Activated B cell treated with CpG ODN at 0.5 μM for 24 hours (primary cell): Measurements from ENCODE around the gene TPP2. TPM values are rescaled to one million over a fixed set of nuclear protein-coding genes. Genes with fewer than 3 reads are reported as not detected.

Experiments
- ATAC-seq: fragments of 200-7000 bp; cut with Tn5 transposase; one replicate; pipeline ENCODE4 v1.10.0; 2021; ENCODE audit warnings: low read depth, mild to moderate bottlenecking, moderate library complexity
- CTCF ChIA-PET: fragments of 350-600 bp; sonication (Branson Sonifier 250); formaldehyde crosslinking; loops from one replicate; lab custom pipeline; 2021; ENCODE audit warnings: antibody characterized with exemption; lab: Charles Lee
- POLR2A ChIA-PET: fragments of 350-600 bp; sonication (Branson Sonifier 250); formaldehyde crosslinking; loops from one replicate; lab custom pipeline; 2021; ENCODE audit warnings: antibody characterized with exemption; lab: Charles Lee
- DNase-seq: peaks from one replicate; pipeline ENCODE4 v3.0.0; 2022
- H3K27ac Mint-ChIP-seq: one replicate; pipeline ENCODE4 v1.8.0; 2020; ENCODE audit warnings: mixed read lengths
- H3K27me3 Mint-ChIP-seq: one replicate; pipeline ENCODE4 v1.8.0; 2021; ENCODE audit warnings: mixed read lengths
- H3K36me3 Mint-ChIP-seq: one replicate; pipeline ENCODE4 v1.8.0; 2021; ENCODE audit warnings: low read depth, mixed read lengths
- H3K4me1 Mint-ChIP-seq: one replicate; pipeline ENCODE4 v1.8.0; 2021; ENCODE audit warnings: mixed read lengths
- H3K4me3 Mint-ChIP-seq: one replicate; pipeline ENCODE4 v1.8.0; 2020; ENCODE audit warnings: mild to moderate bottlenecking, mixed read lengths
- H3K9me3 Mint-ChIP-seq: one replicate; pipeline ENCODE4 v1.8.0; 2020; ENCODE audit warnings: mixed read lengths
- intact Hi-C: fragments of 100-400 bp; cut with micrococcal nuclease; formaldehyde crosslinking; loops from one replicate; pipeline ENCODE4 v1.15.1; 2024
- total RNA-seq: library from RNA; stranded (reverse); gene quantifications from 2 replicates; pipeline ENCODE4 v1.2.3, GENCODE V29; 2022
- TF ChIP-seq, protein P1 (sequence below): fragments of 200-600 bp; IDR thresholded peaks from one replicate; pipeline ENCODE4 v1.8.0; 2022; ENCODE audit warnings: antibody characterized with exemption, mild to moderate bottlenecking

The TPP2 gene
- total RNA-seq, 1 donor from 2014 or later = 53.1 TPM

DNA sequence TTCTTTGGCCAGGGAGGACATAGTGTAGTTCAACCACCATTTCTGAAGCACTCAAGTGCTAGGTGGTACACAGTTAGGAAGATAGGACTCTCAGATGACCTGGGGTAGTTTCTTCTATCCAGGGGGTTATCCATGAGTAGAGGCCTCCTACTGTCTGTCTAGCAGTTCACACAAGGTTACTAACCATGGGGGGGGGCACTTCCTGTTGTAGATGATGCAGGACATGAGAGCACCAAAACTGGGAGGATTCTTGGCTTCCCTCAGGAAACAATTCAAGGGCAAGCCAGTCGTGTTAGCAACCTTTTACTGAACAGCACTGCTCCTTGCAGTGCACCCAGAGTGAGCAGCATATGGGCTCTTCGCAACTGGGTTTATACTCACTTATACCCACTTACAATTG lies 8.9 kb upstream of the TPP2 start:
- ChIA-PET POLR2A (no interaction called here), CTCF (no interaction called here)
- TF ChIP-seq, protein P1, sequence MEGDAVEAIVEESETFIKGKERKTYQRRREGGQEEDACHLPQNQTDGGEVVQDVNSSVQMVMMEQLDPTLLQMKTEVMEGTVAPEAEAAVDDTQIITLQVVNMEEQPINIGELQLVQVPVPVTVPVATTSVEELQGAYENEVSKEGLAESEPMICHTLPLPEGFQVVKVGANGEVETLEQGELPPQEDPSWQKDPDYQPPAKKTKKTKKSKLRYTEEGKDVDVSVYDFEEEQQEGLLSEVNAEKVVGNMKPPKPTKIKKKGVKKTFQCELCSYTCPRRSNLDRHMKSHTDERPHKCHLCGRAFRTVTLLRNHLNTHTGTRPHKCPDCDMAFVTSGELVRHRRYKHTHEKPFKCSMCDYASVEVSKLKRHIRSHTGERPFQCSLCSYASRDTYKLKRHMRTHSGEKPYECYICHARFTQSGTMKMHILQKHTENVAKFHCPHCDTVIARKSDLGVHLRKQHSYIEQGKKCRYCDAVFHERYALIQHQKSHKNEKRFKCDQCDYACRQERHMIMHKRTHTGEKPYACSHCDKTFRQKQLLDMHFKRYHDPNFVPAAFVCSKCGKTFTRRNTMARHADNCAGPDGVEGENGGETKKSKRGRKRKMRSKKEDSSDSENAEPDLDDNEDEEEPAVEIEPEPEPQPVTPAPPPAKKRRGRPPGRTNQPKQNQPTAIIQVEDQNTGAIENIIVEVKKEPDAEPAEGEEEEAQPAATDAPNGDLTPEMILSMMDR = no peak
- H3K36me3 Mint-ChIP-seq = peaks cover 5% of the 10 kb centered on the region
- intact Hi-C loops = no loop called here
- ATAC-seq (no peak), DNase-seq (no peak)
- no peaks in the 10 kb centered on the region for H3K27me3 Mint-ChIP-seq
- no peaks in the 10 kb centered on the region for H3K9me3 Mint-ChIP-seq
- peaks cover 17% of the 10 kb centered on the region for H3K4me1 Mint-ChIP-seq
- no peak overlapping the region for H3K27ac Mint-ChIP-seq
- H3K4me3 Mint-ChIP-seq = no peak overlapping the region

DNA sequence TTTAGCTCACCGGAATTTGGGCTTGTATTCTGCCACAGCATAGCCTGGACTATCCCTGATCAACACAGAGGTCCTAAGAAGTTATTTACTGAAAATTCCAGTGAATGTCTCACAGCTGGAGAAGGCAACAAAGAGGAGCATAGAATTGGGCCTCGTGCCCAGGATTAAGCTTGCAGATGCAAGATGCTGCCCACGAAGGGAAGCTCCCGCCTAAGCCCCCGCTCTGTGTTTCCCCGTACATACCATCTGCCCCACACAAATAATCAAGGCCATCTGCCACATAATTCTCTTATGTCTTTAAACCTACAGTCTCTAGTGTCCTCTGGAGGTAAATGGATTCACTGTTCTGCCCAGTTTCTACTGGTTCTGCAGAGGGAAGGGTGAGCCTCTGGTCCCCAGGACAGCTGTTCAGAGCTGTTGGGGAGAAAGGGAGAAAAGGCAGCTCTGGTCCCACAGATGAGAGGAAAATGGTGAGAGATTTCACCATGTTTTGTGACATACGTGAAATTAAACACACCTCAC lies 7.4 kb upstream of the TPP2 start:
- no peaks in the 10 kb centered on the region for H3K27me3 Mint-ChIP-seq
- intact Hi-C loops = no loop called here
- H3K36me3 Mint-ChIP-seq = peaks cover 5% of the 10 kb centered on the region
- TF ChIP-seq, protein P1 = no peak
- H3K4me1 Mint-ChIP-seq = peaks cover 14% of the 10 kb centered on the region
- H3K4me3 Mint-ChIP-seq = no peak overlapping the region
- ChIA-PET CTCF (interaction anchor here (0.6 to 1.4 kb wide), 3 partner anchors 8 to 257 kb away, joined by 3 read pairs; no protein-coding TSS in a partner anchor), POLR2A (no interaction called here)
- H3K27ac Mint-ChIP-seq = no peak overlapping the region
- DNase-seq (no peak), ATAC-seq (no peak)
- no peaks in the 10 kb centered on the region for H3K9me3 Mint-ChIP-seq

GRCh38 chr13:102591988-102592781 lies 4.6 kb upstream of the TPP2 start:
- peaks cover 24% of the 10 kb centered on the region for H3K4me1 Mint-ChIP-seq
- no peaks in the 10 kb centered on the region for H3K9me3 Mint-ChIP-seq
- peaks cover 12% of the 10 kb centered on the region for H3K36me3 Mint-ChIP-seq
- ATAC-seq (peak; percentile 16), DNase-seq (peak; percentile 55)
- ChIA-PET CTCF (interaction anchor here (0.7 to 7.1 kb wide), 9 partner anchors 13 to 278 kb away, joined by 3 to 48 read pairs (median 3); partner anchors contain the start of gene ERCC5), POLR2A (interaction anchor here (0.6 to 7.8 kb wide), 3 partner anchors 181 to 967 kb away, joined by 3 to 235 read pairs (median 9); partner anchors contain the start of genes ERCC5 and TEX30)
- peak overlapping the region; percentile 96 for H3K4me3 Mint-ChIP-seq
- intact Hi-C loops = loop anchor here (1.0 kb wide), 4 partner anchors 12 to 254 kb away; partner anchors contain the start of genes ERCC5 and TEX30
- TF ChIP-seq, protein P1 = no peak
- H3K27me3 Mint-ChIP-seq = no peaks in the 10 kb centered on the region
- H3K27ac Mint-ChIP-seq = peak overlapping the region; percentile 93

DNA sequence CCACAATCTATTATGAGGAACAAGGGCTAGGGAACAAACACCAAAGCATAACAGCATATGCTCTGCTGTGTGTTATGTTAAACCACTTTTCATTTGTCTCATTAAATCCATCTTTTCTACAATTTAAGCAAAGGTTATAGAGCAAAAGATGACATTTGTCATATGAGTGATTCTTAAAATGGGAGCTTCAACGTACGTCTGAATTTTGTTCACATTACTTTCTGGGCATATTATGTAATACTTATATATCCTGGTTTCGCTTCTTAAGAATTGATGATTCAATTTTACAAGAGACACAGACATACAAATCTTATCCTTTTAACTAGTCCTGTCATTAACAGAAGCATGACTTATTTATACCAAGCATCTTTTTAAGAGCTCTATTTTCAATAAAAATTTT lies 3.3 kb upstream of the TPP2 start:
- DNase-seq (no peak), ATAC-seq (no peak)
- intact Hi-C loops = no loop called here
- Mint-ChIP-seq H3K36me3 (peaks cover 15% of the 10 kb centered on the region), H3K4me1 (peaks cover 35% of the 10 kb centered on the region), H3K27me3 (no peaks in the 10 kb centered on the region), H3K9me3 (no peaks in the 10 kb centered on the region), H3K4me3 (no peak overlapping the region), H3K27ac (no peak overlapping the region)
- TF ChIP-seq, protein P1 = no peak
- POLR2A ChIA-PET = interaction anchor here (1.2 to 7.8 kb wide), 2 partner anchors 180 to 253 kb away, joined by 5 to 235 read pairs; partner anchors contain the start of genes ERCC5 and TEX30
- CTCF ChIA-PET = interaction anchor here (1.8 to 7.1 kb wide), 2 partner anchors 14 to 253 kb away, joined by 7 to 48 read pairs; partner anchors contain the start of gene ERCC5
